Body of pancreas (tissue), 4 donors: Measurements from ENCODE around the gene DUSP19. TPM values are rescaled to one million over a fixed set of nuclear protein-coding genes. Genes with fewer than 3 reads are reported as not detected.
A peak's percentile ranks its signal among the peaks of the same experiment; 100 is the strongest.

ENCODE experiments used
- ATAC-seq: fragments of 150-250 bp; one replicate; pipeline ENCODE4 v1.9.1; 2016
- DNase-seq, 4 donors: peaks; one replicate each; pipeline ENCODE4 v3.0.0-alpha.2; 2019
- H3K27ac ChIP-seq, 4 donors: fragments of 200-600 bp; sonication (generic); 1 replicate in 3 of 4; 2 replicates in 1 of 4; pipeline versions ENCODE4 v1.5.1 to v1.6.1; 2016 to 2019; ENCODE audit warnings: mild to moderate bottlenecking in 1 of 4, mixed read lengths in 1 of 4, moderate library complexity in 1 of 4
- H3K27me3 ChIP-seq, 2 donors: fragments of 200-600 bp; sonication (generic); one replicate each; pipeline ENCODE4 v1.6.0; 2016; ENCODE audit warnings: mild to moderate bottlenecking in 1 of 2
- H3K36me3 ChIP-seq, 2 donors: fragments of 200-600 bp; sonication (generic); replicated peaks in 1 of 2; 2 replicates each; pipeline ENCODE4 v1.5.1; 2016; ENCODE audit warnings: low read depth in 2 of 2; ENCODE audit not compliant: insufficient read depth in 1 of 2
- H3K4me1 ChIP-seq: fragments of 200-600 bp; sonication (generic); one replicate; pipeline ENCODE4 v1.6.0; 2016
- H3K4me3 ChIP-seq, 2 donors: fragments of 200-600 bp; sonication (generic); 1 replicate in 1 of 2; 2 replicates in 1 of 2; pipeline ENCODE4 v1.5.1; 2016 to 2019
- H3K9me3 ChIP-seq, 3 donors: fragments of 200-600 bp; sonication (generic); 1 replicate in 2 of 3; 2 replicates in 1 of 3; pipeline ENCODE4 v1.5.1; 2016
- CTCF ChIP-seq, 7 experiments: fragments of 450-650 bp in 4 of 7; fragments of 200-600 bp in 3 of 7; sonication (generic) in 3 of 7; IDR thresholded peaks; one replicate each; pipeline ENCODE4 v1.5.1; 2016 to 2019; ENCODE audit warnings: antibody characterized with exemption in 7 of 7
- POLR2A ChIP-seq, 3 donors: fragments of 450-650 bp; IDR thresholded peaks; one replicate each; pipeline ENCODE4 v1.6.1; 2016; ENCODE audit warnings: antibody characterized with exemption in 3 of 3, mild to moderate bottlenecking in 2 of 3
- WGBS, 2 donors: methylation state at CpG; one replicate each; pipeline ENCODE4 v1.1.5; 2017; 5-methylcytosine and 5-hydroxymethylcytosine counted together
- intact Hi-C: fragments of 100-400 bp; cut with DNase I; formaldehyde crosslinking; loops from one replicate; pipeline ENCODE4 v1.15.1; 2023
- total RNA-seq, 2 donors: library from RNA; depleted of rRNA; stranded (reverse); fragments of >200 nt; gene quantifications; one replicate each; pipeline ENCODE4 v1.1.0, GENCODE V29; 2016

DUSP19 gene
- total RNA-seq, 2 donors from 2014 or later: 1.6 to 2.0 TPM

- peak overlapping the region; percentile 3 to 18 for H3K4me3 ChIP-seq
- peaks cover 8% of the 10 kb centered on the region for H3K4me1 ChIP-seq
- TF ChIP-seq POLR2A (IDR thresholded peaks at IDR 0.05) (no peak), CTCF (IDR thresholded peaks at IDR 0.05) (peak in 2 of 7 experiments; percentile 8 to 19)
- H3K9me3 ChIP-seq: no peaks in the 10 kb centered on the region
- peak overlapping the region; percentile 76 to 90 (median 86) for H3K27ac ChIP-seq
- 4 to 5% methylated on average over 13 of the region's 13 CpGs for WGBS, 2 donors
- no peaks in the 10 kb centered on the region for H3K27me3 ChIP-seq
- DNase-seq (peak; percentile 28 to 48 (median 32)), ATAC-seq (peak; percentile 31)
- intact Hi-C loops: no loop called here
- H3K36me3 ChIP-seq: no peaks in the 10 kb centered on the region
Observed at GRCh38 chr2:183079139-183079775, 710 bp downstream of the DUSP19 start.

- Histone ChIP-seq H3K4me3 (no peak overlapping the region), H3K27me3 (no peaks in the 10 kb centered on the region), H3K27ac (no peak overlapping the region), H3K36me3 (no peaks in the 10 kb centered on the region), H3K9me3 (no peaks in the 10 kb centered on the region), H3K4me1 (peaks cover 8% of the 10 kb centered on the region)
- intact Hi-C loops: no loop called here
- WGBS, 2 donors: 19 to 45% methylated on average over 1 of the region's 1 CpG
- DNase-seq (no peak), ATAC-seq (no peak)
- TF ChIP-seq CTCF (IDR thresholded peaks at IDR 0.05) (no peak), POLR2A (IDR thresholded peaks at IDR 0.05) (no peak)
Observed at GRCh38 chr2:183081911-183082310, 3.4 kb downstream of the DUSP19 start.

- ATAC-seq: no peak
- H3K9me3 ChIP-seq: no peaks in the 10 kb centered on the region
- H3K4me3 ChIP-seq: no peak overlapping the region
- no peak overlapping the region for H3K27ac ChIP-seq
- DNase-seq: no peak
- no peaks in the 10 kb centered on the region for H3K4me1 ChIP-seq
- 76 to 84% methylated on average over 3 of the region's 3 CpGs for WGBS, 2 donors
- intact Hi-C loops: no loop called here
- no peaks in the 10 kb centered on the region for H3K27me3 ChIP-seq
- TF ChIP-seq CTCF (IDR thresholded peaks at IDR 0.05) (no peak), POLR2A (IDR thresholded peaks at IDR 0.05) (no peak)
- H3K36me3 ChIP-seq: no peaks in the 10 kb centered on the region
Observed at GRCh38 chr2:183088061-183088460, 9.5 kb downstream of the DUSP19 start.

- no peaks in the 10 kb centered on the region for H3K36me3 ChIP-seq
- H3K9me3 ChIP-seq: no peaks in the 10 kb centered on the region
- H3K4me3 ChIP-seq: no peak overlapping the region
- H3K27me3 ChIP-seq: no peaks in the 10 kb centered on the region
- intact Hi-C loops: no loop called here
- no peak for TF ChIP-seq POLR2A (IDR thresholded peaks at IDR 0.05)
- no peak for TF ChIP-seq CTCF (IDR thresholded peaks at IDR 0.05)
- no peak overlapping the region for H3K27ac ChIP-seq
- H3K4me1 ChIP-seq: no peaks in the 10 kb centered on the region
- no peak for ATAC-seq
- no peak for DNase-seq
- WGBS, 2 donors: 94 to 95% methylated on average over 6 of the region's 6 CpGs
Observed at GRCh38 chr2:183089192-183089851, 10.8 kb downstream of the DUSP19 start.
